Measurements from ENCODE around the gene RPRD1B.
A peak's percentile ranks its signal among the peaks of the same experiment; 100 is the strongest.

RPRD1B gene

GRCh38 chr20:38126146-38126921 lies 92.8 kb downstream of the RPRD1B start:
- H3K4me3 ChIP-seq (ENCODE audit: low read length in 2 of 2): no peak overlapping the region
- H2BK15ac ChIP-seq (ENCODE audit: low read length): no peak overlapping the region
- H3K23ac ChIP-seq (ENCODE audit: low read depth, low read length, poor library complexity): peak overlapping the region; percentile 25
- H3K18ac ChIP-seq (ENCODE audit: low read length): no peak overlapping the region
- no peak overlapping the region for H2AK5ac ChIP-seq (ENCODE audit: low read depth, low read length)
- no peak overlapping the region for H2AFZ ChIP-seq (ENCODE audit: low read length)
- peaks cover 1 to 13% of the 10 kb centered on the region in 2 donors for H3K4me1 ChIP-seq (ENCODE audit: control insufficient read depth in 2 of 2, insufficient read depth in 1 of 2, low read depth in 1 of 2, low read length in 2 of 2)
- no peaks in the 10 kb centered on the region for H3K79me1 ChIP-seq (ENCODE audit: low read depth, low read length)
- no peak overlapping the region for H2BK12ac ChIP-seq (ENCODE audit: low read length)
- H4K91ac ChIP-seq (ENCODE audit: low read depth, low read length, poor library complexity): no peak overlapping the region
- H3K4ac ChIP-seq (ENCODE audit: low read length): no peak overlapping the region
- H4K8ac ChIP-seq (ENCODE audit: low read depth, low read length): no peak overlapping the region
- no peak overlapping the region for H2BK5ac ChIP-seq (ENCODE audit: low read length)
- H2BK120ac ChIP-seq (ENCODE audit: low read depth, low read length): no peak overlapping the region
- no peak for DNase-seq (ENCODE audit: low spot score)
- H3K9me3 ChIP-seq (replicated peaks in 1 of 2; ENCODE audit: control insufficient read depth in 2 of 2, insufficient read depth in 1 of 2, low read depth in 1 of 2, low read length in 2 of 2): no peaks in the 10 kb centered on the region
- H3K27me3 ChIP-seq (ENCODE audit: control insufficient read depth in 3 of 3, insufficient read depth in 3 of 3, low read depth in 1 of 3, low read length in 3 of 3): no peaks in the 10 kb centered on the region
- no CpG with 5 or more reads among the region's 7 CpGs for WGBS, 2 donors (ENCODE audit: extremely low coverage in 2 of 2, insufficient read length in 2 of 2, insufficient replicate concordance in 1 of 2)
- H3K9ac ChIP-seq (ENCODE audit: low read depth, low read length, poor library complexity): no peak overlapping the region
- H3K14ac ChIP-seq (ENCODE audit: low read length): no peak overlapping the region
- H3K4me2 ChIP-seq (ENCODE audit: insufficient read depth, low read length, poor library complexity, severe bottlenecking): no peak overlapping the region
- no peaks in the 10 kb centered on the region for H3K36me3 ChIP-seq (replicated peaks in 1 of 2; ENCODE audit: control insufficient read depth in 2 of 2, insufficient read depth in 2 of 2, low read length in 2 of 2)
- H3K27ac ChIP-seq (replicated peaks; ENCODE audit: low read length): no peak overlapping the region

DNA sequence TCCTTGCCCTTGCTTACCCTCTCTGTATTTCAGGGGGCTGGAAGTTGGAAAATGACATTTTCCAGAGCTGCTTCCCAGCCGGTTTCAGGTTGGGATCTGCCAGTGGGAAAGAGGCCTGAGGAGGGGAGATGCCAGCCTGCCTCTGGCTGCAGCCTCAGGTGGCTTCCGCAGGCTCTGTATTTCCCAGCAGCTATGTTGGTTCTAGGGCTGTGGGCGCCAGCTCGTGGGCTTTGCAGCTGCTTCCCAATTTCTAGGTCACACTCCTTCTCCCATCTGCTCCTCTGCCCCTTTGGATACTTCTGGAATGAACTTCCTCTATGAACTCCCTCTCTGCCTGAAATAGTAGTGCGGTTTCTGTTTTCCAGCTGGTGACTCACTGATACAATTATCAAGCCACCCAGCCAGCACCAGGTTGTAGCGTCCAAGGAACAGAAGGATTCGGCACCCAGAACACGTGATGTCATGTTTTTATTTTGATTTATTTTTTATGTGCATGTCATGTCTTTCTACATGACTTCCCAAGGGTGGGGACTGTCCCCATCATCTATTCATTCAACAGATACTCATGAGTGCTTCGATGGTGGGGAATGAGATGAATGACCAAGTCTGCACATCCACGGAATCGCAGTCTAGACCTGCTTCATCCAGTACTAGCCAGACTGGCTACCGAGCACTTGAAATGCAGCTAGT lies 93.5 kb downstream of the RPRD1B start:
- no peak overlapping the region for H3K18ac ChIP-seq (ENCODE audit: low read length)
- H3K9ac ChIP-seq (ENCODE audit: low read depth, low read length, poor library complexity): no peak overlapping the region
- no peak overlapping the region for H2BK5ac ChIP-seq (ENCODE audit: low read length)
- H3K79me1 ChIP-seq (ENCODE audit: low read depth, low read length): no peaks in the 10 kb centered on the region
- no peak overlapping the region for H3K14ac ChIP-seq (ENCODE audit: low read length)
- H2BK12ac ChIP-seq (ENCODE audit: low read length): no peak overlapping the region
- no CpG with 5 or more reads among the region's 12 CpGs for WGBS, 2 donors (ENCODE audit: extremely low coverage in 2 of 2, insufficient read length in 2 of 2, insufficient replicate concordance in 1 of 2)
- DNase-seq (ENCODE audit: low spot score): no peak
- H2BK15ac ChIP-seq (ENCODE audit: low read length): no peak overlapping the region
- H4K91ac ChIP-seq (ENCODE audit: low read depth, low read length, poor library complexity): no peak overlapping the region
- no peaks in the 10 kb centered on the region for H3K27me3 ChIP-seq (ENCODE audit: control insufficient read depth in 3 of 3, insufficient read depth in 3 of 3, low read depth in 1 of 3, low read length in 3 of 3)
- no peak overlapping the region for H3K4me2 ChIP-seq (ENCODE audit: insufficient read depth, low read length, poor library complexity, severe bottlenecking)
- no peak overlapping the region for H2BK120ac ChIP-seq (ENCODE audit: low read depth, low read length)
- no peak overlapping the region for H3K27ac ChIP-seq (replicated peaks; ENCODE audit: low read length)
- no peak overlapping the region for H2AK5ac ChIP-seq (ENCODE audit: low read depth, low read length)
- peak overlapping the region; percentile 0 for H2AFZ ChIP-seq (ENCODE audit: low read length)
- H4K8ac ChIP-seq (ENCODE audit: low read depth, low read length): no peak overlapping the region
- no peak overlapping the region for H3K4ac ChIP-seq (ENCODE audit: low read length)
- no peak overlapping the region for H3K23ac ChIP-seq (ENCODE audit: low read depth, low read length, poor library complexity)
- H3K36me3 ChIP-seq (replicated peaks in 1 of 2; ENCODE audit: control insufficient read depth in 2 of 2, insufficient read depth in 2 of 2, low read length in 2 of 2): no peaks in the 10 kb centered on the region
- no peak overlapping the region for H3K4me3 ChIP-seq (ENCODE audit: low read length in 2 of 2)
- H3K4me1 ChIP-seq (ENCODE audit: control insufficient read depth in 2 of 2, insufficient read depth in 1 of 2, low read depth in 1 of 2, low read length in 2 of 2): peaks cover 1 to 13% of the 10 kb centered on the region in 2 donors
- H3K9me3 ChIP-seq (replicated peaks in 1 of 2; ENCODE audit: control insufficient read depth in 2 of 2, insufficient read depth in 1 of 2, low read depth in 1 of 2, low read length in 2 of 2): no peaks in the 10 kb centered on the region

GRCh38 chr20:38127920-38128528 lies 94.5 kb downstream of the RPRD1B start:
- Histone ChIP-seq H3K14ac (ENCODE audit: low read length) (no peak overlapping the region), H3K27ac (replicated peaks; ENCODE audit: low read length) (no peak overlapping the region)

GRCh38 chr20:38128691-38129090 lies 95.1 kb downstream of the RPRD1B start:
- H3K4ac ChIP-seq (ENCODE audit: low read length): no peak overlapping the region
- H3K27ac ChIP-seq (replicated peaks; ENCODE audit: low read length): no peak overlapping the region
- H2AFZ ChIP-seq (ENCODE audit: low read length): no peak overlapping the region
- H3K36me3 ChIP-seq (replicated peaks in 1 of 2; ENCODE audit: control insufficient read depth in 2 of 2, insufficient read depth in 2 of 2, low read length in 2 of 2): no peaks in the 10 kb centered on the region
- H2BK15ac ChIP-seq (ENCODE audit: low read length): no peak overlapping the region
- H3K9me3 ChIP-seq (replicated peaks in 1 of 2; ENCODE audit: control insufficient read depth in 2 of 2, insufficient read depth in 1 of 2, low read depth in 1 of 2, low read length in 2 of 2): no peaks in the 10 kb centered on the region
- no peak overlapping the region for H4K8ac ChIP-seq (ENCODE audit: low read depth, low read length)
- H3K4me1 ChIP-seq (ENCODE audit: control insufficient read depth in 2 of 2, insufficient read depth in 1 of 2, low read depth in 1 of 2, low read length in 2 of 2): peaks cover 1 to 8% of the 10 kb centered on the region in 2 donors
- no peak overlapping the region for H3K9ac ChIP-seq (ENCODE audit: low read depth, low read length, poor library complexity)
- no peak overlapping the region for H4K91ac ChIP-seq (ENCODE audit: low read depth, low read length, poor library complexity)
- H2AK5ac ChIP-seq (ENCODE audit: low read depth, low read length): no peak overlapping the region
- no peaks in the 10 kb centered on the region for H3K79me1 ChIP-seq (ENCODE audit: low read depth, low read length)
- no CpG with 5 or more reads among the region's 2 CpGs for WGBS, 2 donors (ENCODE audit: extremely low coverage in 2 of 2, insufficient read length in 2 of 2, insufficient replicate concordance in 1 of 2)
- H2BK5ac ChIP-seq (ENCODE audit: low read length): no peak overlapping the region
- no peak overlapping the region for H2BK12ac ChIP-seq (ENCODE audit: low read length)
- no peak overlapping the region for H3K14ac ChIP-seq (ENCODE audit: low read length)
- H3K18ac ChIP-seq (ENCODE audit: low read length): peak overlapping the region; percentile 15
- no peak for DNase-seq (ENCODE audit: low spot score)
- no peak overlapping the region for H2BK120ac ChIP-seq (ENCODE audit: low read depth, low read length)
- no peak overlapping the region for H3K4me2 ChIP-seq (ENCODE audit: insufficient read depth, low read length, poor library complexity, severe bottlenecking)
- no peak overlapping the region for H3K4me3 ChIP-seq (ENCODE audit: low read length in 2 of 2)
- H3K23ac ChIP-seq (ENCODE audit: low read depth, low read length, poor library complexity): no peak overlapping the region
- no peaks in the 10 kb centered on the region for H3K27me3 ChIP-seq (ENCODE audit: control insufficient read depth in 3 of 3, insufficient read depth in 3 of 3, low read depth in 1 of 3, low read length in 3 of 3)

More at GRCh38 chr20:38127920-38128528, 94.5 kb downstream of the RPRD1B start:
- no CpG with 5 or more reads among the region's 9 CpGs for WGBS, 2 donors (ENCODE audit: extremely low coverage in 2 of 2, insufficient read length in 2 of 2, insufficient replicate concordance in 1 of 2)
- H4K91ac ChIP-seq (ENCODE audit: low read depth, low read length, poor library complexity): no peak overlapping the region
- H2AFZ ChIP-seq (ENCODE audit: low read length): no peak overlapping the region
- no peaks in the 10 kb centered on the region for H3K79me1 ChIP-seq (ENCODE audit: low read depth, low read length)
- no peak overlapping the region for H2BK15ac ChIP-seq (ENCODE audit: low read length)
- no peak overlapping the region for H3K9ac ChIP-seq (ENCODE audit: low read depth, low read length, poor library complexity)
- H3K4ac ChIP-seq (ENCODE audit: low read length): no peak overlapping the region
- H3K23ac ChIP-seq (ENCODE audit: low read depth, low read length, poor library complexity): no peak overlapping the region
- no peaks in the 10 kb centered on the region for H3K9me3 ChIP-seq (replicated peaks in 1 of 2; ENCODE audit: control insufficient read depth in 2 of 2, insufficient read depth in 1 of 2, low read depth in 1 of 2, low read length in 2 of 2)
- H3K4me3 ChIP-seq (ENCODE audit: low read length in 2 of 2): no peak overlapping the region
- no peaks in the 10 kb centered on the region for H3K36me3 ChIP-seq (replicated peaks in 1 of 2; ENCODE audit: control insufficient read depth in 2 of 2, insufficient read depth in 2 of 2, low read length in 2 of 2)
- no peak overlapping the region for H4K8ac ChIP-seq (ENCODE audit: low read depth, low read length)
- H3K4me2 ChIP-seq (ENCODE audit: insufficient read depth, low read length, poor library complexity, severe bottlenecking): no peak overlapping the region
- no peak for DNase-seq (ENCODE audit: low spot score)
- H3K27me3 ChIP-seq (ENCODE audit: control insufficient read depth in 3 of 3, insufficient read depth in 3 of 3, low read depth in 1 of 3, low read length in 3 of 3): no peaks in the 10 kb centered on the region
- H2BK5ac ChIP-seq (ENCODE audit: low read length): no peak overlapping the region
- no peak overlapping the region for H2AK5ac ChIP-seq (ENCODE audit: low read depth, low read length)
- H2BK12ac ChIP-seq (ENCODE audit: low read length): no peak overlapping the region
- no peak overlapping the region for H3K18ac ChIP-seq (ENCODE audit: low read length)
- peaks cover 1 to 11% of the 10 kb centered on the region in 2 donors for H3K4me1 ChIP-seq (ENCODE audit: control insufficient read depth in 2 of 2, insufficient read depth in 1 of 2, low read depth in 1 of 2, low read length in 2 of 2)
- no peak overlapping the region for H2BK120ac ChIP-seq (ENCODE audit: low read depth, low read length)

Data from neuronal stem cell (in vitro differentiated cells).